ENCODE data around the gene AFG1L. TPM values are rescaled to one million over a fixed set of nuclear protein-coding genes. Genes with fewer than 3 reads are reported as not detected.

AFG1L gene
- total RNA-seq, 1 experiment from 2014 or later: 7.9 TPM

DNA sequence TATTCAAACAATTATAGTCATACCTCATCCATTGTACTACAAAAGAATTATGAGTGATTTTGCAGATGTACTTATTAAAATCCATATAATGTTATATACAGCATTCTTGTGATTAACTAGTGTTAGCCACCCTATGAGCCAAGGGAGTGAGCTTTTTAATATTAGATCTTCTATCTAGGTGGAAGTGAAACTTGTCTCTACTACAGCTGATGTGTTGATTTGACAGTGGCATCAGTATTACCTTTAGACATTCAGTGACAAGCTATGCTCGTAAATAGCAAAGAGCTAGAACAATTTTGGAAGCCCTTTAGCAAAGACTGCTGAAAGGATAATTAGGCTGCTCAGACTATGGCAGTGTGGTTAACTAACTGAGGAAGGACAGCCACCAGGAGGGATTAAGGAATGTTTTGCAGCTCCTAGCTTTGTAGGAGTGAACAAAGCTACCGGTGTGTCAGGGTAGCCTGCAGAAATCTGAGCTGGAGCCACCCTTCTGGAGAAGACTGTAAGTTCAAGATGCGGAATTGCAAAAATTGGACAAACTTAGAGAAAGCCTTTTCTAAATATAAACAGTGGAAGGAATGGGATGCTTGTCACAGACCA, 73.7 kb downstream of the AFG1L start:
- Mint-ChIP-seq H3K36me3 (no peaks in the 10 kb centered on the region), H3K4me3 (no peak overlapping the region), H3K4me1 (peaks cover 6% of the 10 kb centered on the region), H3K9me3 (no peaks in the 10 kb centered on the region), H3K27ac (no peak overlapping the region), H3K27me3 (ENCODE audit: low read depth) (no peaks in the 10 kb centered on the region)
- DNase-seq (ENCODE audit: low spot score) (no peak), ATAC-seq (no peak)
- TF ChIP-seq ZNF671 (CRISPR knock-in tag; IDR thresholded peaks at IDR 0.05) (no peak), SMAD4 (CRISPR knock-in tag; IDR thresholded peaks at IDR 0.05) (no peak), CBFB (CRISPR knock-in tag; IDR thresholded peaks at IDR 0.05; ENCODE audit: low read depth) (no peak), FOXP1 (CRISPR knock-in tag; IDR thresholded peaks at IDR 0.05; ENCODE audit: borderline replicate concordance) (no peak), NFE2L1 (CRISPR knock-in tag; IDR thresholded peaks at IDR 0.05) (no peak), PRRX2 (CRISPR knock-in tag; IDR thresholded peaks at IDR 0.05) (no peak), MXD4 (CRISPR knock-in tag; IDR thresholded peaks at IDR 0.05; ENCODE audit: borderline replicate concordance) (no peak), EMX1 (CRISPR knock-in tag; IDR thresholded peaks at IDR 0.05) (no peak), OVOL2 (CRISPR knock-in tag; IDR thresholded peaks at IDR 0.05; ENCODE audit: borderline replicate concordance) (no peak), NR2C2 (CRISPR knock-in tag; IDR thresholded peaks at IDR 0.05) (no peak), ZNF232 (CRISPR knock-in tag; IDR thresholded peaks at IDR 0.05) (no peak)
- TF ChIP-seq, protein P1, sequence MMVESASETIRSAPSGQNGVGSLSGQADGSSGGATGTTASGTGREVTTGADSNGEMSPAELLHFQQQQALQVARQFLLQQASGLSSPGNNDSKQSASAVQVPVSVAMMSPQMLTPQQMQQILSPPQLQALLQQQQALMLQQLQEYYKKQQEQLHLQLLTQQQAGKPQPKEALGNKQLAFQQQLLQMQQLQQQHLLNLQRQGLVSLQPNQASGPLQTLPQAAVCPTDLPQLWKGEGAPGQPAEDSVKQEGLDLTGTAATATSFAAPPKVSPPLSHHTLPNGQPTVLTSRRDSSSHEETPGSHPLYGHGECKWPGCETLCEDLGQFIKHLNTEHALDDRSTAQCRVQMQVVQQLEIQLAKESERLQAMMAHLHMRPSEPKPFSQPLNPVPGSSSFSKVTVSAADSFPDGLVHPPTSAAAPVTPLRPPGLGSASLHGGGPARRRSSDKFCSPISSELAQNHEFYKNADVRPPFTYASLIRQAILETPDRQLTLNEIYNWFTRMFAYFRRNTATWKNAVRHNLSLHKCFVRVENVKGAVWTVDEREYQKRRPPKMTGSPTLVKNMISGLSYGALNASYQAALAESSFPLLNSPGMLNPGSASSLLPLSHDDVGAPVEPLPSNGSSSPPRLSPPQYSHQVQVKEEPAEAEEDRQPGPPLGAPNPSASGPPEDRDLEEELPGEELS (CRISPR knock-in tag; IDR thresholded peaks at IDR 0.05): no peak
- TF ChIP-seq, protein P2, sequence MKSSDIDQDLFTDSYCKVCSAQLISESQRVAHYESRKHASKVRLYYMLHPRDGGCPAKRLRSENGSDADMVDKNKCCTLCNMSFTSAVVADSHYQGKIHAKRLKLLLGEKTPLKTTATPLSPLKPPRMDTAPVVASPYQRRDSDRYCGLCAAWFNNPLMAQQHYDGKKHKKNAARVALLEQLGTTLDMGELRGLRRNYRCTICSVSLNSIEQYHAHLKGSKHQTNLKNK (CRISPR knock-in tag; IDR thresholded peaks at IDR 0.05): no peak
- TF ChIP-seq, protein P3, sequence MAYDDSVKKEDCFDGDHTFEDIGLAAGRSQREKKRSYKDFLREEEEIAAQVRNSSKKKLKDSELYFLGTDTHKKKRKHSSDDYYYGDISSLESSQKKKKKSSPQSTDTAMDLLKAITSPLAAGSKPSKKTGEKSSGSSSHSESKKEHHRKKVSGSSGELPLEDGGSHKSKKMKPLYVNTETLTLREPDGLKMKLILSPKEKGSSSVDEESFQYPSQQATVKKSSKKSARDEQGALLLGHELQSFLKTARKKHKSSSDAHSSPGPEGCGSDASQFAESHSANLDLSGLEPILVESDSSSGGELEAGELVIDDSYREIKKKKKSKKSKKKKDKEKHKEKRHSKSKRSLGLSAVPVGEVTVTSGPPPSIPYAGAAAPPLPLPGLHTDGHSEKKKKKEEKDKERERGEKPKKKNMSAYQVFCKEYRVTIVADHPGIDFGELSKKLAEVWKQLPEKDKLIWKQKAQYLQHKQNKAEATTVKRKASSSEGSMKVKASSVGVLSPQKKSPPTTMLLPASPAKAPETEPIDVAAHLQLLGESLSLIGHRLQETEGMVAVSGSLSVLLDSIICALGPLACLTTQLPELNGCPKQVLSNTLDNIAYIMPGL (CRISPR knock-in tag; IDR thresholded peaks at IDR 0.05): no peak
- TF ChIP-seq, protein P4, sequence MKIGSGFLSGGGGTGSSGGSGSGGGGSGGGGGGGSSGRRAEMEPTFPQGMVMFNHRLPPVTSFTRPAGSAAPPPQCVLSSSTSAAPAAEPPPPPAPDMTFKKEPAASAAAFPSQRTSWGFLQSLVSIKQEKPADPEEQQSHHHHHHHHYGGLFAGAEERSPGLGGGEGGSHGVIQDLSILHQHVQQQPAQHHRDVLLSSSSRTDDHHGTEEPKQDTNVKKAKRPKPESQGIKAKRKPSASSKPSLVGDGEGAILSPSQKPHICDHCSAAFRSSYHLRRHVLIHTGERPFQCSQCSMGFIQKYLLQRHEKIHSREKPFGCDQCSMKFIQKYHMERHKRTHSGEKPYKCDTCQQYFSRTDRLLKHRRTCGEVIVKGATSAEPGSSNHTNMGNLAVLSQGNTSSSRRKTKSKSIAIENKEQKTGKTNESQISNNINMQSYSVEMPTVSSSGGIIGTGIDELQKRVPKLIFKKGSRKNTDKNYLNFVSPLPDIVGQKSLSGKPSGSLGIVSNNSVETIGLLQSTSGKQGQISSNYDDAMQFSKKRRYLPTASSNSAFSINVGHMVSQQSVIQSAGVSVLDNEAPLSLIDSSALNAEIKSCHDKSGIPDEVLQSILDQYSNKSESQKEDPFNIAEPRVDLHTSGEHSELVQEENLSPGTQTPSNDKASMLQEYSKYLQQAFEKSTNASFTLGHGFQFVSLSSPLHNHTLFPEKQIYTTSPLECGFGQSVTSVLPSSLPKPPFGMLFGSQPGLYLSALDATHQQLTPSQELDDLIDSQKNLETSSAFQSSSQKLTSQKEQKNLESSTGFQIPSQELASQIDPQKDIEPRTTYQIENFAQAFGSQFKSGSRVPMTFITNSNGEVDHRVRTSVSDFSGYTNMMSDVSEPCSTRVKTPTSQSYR (CRISPR knock-in tag; IDR thresholded peaks at IDR 0.05): no peak
- TF ChIP-seq, protein P5, sequence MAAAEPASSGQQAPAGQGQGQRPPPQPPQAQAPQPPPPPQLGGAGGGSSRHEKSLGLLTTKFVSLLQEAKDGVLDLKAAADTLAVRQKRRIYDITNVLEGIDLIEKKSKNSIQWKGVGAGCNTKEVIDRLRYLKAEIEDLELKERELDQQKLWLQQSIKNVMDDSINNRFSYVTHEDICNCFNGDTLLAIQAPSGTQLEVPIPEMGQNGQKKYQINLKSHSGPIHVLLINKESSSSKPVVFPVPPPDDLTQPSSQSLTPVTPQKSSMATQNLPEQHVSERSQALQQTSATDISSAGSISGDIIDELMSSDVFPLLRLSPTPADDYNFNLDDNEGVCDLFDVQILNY (CRISPR knock-in tag; IDR thresholded peaks at IDR 0.05): no peak
- TF ChIP-seq, protein P6, sequence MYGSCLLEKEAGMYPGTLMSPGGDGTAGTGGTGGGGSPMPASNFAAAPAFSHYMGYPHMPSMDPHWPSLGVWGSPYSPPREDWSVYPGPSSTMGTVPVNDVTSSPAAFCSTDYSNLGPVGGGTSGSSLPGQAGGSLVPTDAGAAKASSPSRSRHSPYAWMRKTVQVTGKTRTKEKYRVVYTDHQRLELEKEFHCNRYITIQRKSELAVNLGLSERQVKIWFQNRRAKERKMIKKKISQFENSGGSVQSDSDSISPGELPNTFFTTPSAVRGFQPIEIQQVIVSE (CRISPR knock-in tag; IDR thresholded peaks at IDR 0.05; ENCODE audit: borderline replicate concordance): no peak
- TF ChIP-seq, protein P7, sequence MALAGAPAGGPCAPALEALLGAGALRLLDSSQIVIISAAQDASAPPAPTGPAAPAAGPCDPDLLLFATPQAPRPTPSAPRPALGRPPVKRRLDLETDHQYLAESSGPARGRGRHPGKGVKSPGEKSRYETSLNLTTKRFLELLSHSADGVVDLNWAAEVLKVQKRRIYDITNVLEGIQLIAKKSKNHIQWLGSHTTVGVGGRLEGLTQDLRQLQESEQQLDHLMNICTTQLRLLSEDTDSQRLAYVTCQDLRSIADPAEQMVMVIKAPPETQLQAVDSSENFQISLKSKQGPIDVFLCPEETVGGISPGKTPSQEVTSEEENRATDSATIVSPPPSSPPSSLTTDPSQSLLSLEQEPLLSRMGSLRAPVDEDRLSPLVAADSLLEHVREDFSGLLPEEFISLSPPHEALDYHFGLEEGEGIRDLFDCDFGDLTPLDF (CRISPR knock-in tag; IDR thresholded peaks at IDR 0.05): no peak
- ChIA-PET CTCF (interaction anchor here (0.6 to 2.7 kb wide), 6 partner anchors 10 to 193 kb away, joined by 3 to 12 read pairs (median 6); no protein-coding TSS in a partner anchor), POLR2A (no interaction called here)
